DOHH2 (cell line): ENCODE measurements around the gene HHLA2.

ENCODE experiments used
- H3F3A ChIP-seq: fragments of 200-600 bp; sonication (generic), shearing (Covaris generic); 2 replicates; pipeline ENCODE4 v1.6.0; 2016; ENCODE audit warnings: antibody characterized with exemption, mild to moderate bottlenecking; ENCODE audit not compliant: control insufficient read depth, insufficient read depth
- H3K27ac ChIP-seq: fragments of 200-600 bp; sonication (generic); 2 replicates; pipeline ENCODE4 v1.5.1; 2014; ENCODE audit warnings: low read depth, mild to moderate bottlenecking, low read length, moderate library complexity
- H3K27me3 ChIP-seq: fragments of 200-600 bp; sonication (generic); 2 replicates; pipeline ENCODE4 v1.6.1; 2014; ENCODE audit warnings: mild to moderate bottlenecking, low read length, mixed read lengths; ENCODE audit not compliant: control insufficient read depth
- H3K36me3 ChIP-seq: fragments of 200-600 bp; sonication (generic); 2 replicates; pipeline ENCODE4 v1.6.1; 2014; ENCODE audit warnings: mild to moderate bottlenecking, low read length, moderate library complexity, mixed read lengths; ENCODE audit not compliant: control insufficient read depth
- H3K4me1 ChIP-seq: fragments of 200-600 bp; sonication (generic); 2 replicates; pipeline ENCODE4 v1.6.1; 2014; ENCODE audit warnings: mild to moderate bottlenecking, low read length, mixed read lengths; ENCODE audit not compliant: control insufficient read depth
- H3K4me2 ChIP-seq: fragments of 200-600 bp; sonication (generic); 2 replicates; pipeline ENCODE4 v1.6.0; 2014; ENCODE audit warnings: mild to moderate bottlenecking, low read length, moderate library complexity
- H3K4me3 ChIP-seq: fragments of 200-600 bp; sonication (generic); 2 replicates; pipeline ENCODE4 v1.5.1; 2014; ENCODE audit warnings: mild to moderate bottlenecking, low read length, mixed read lengths
- H3K79me2 ChIP-seq: fragments of 200-600 bp; sonication (generic); 2 replicates; pipeline ENCODE4 v1.6.1; 2014; ENCODE audit warnings: mild to moderate bottlenecking, low read length, mixed read lengths; ENCODE audit not compliant: control insufficient read depth
- H3K9me2 ChIP-seq: fragments of 200-600 bp; sonication (generic); replicated peaks from 2 replicates; pipeline ENCODE4 v1.6.1; 2014; ENCODE audit warnings: mild to moderate bottlenecking, low read length, mixed read lengths; ENCODE audit not compliant: control insufficient read depth
- H3K9me3 ChIP-seq: fragments of 200-600 bp; sonication (generic); 2 replicates; pipeline ENCODE4 v1.6.1; 2014; ENCODE audit warnings: antibody characterized with exemption, low read length, mixed read lengths; ENCODE audit not compliant: control insufficient read depth, insufficient read depth
- H4K20me1 ChIP-seq: fragments of 200-600 bp; sonication (generic); 2 replicates; pipeline ENCODE4 v1.6.0; 2014; ENCODE audit warnings: low read depth, mild to moderate bottlenecking, antibody characterized with exemption, low read length, moderate library complexity; ENCODE audit not compliant: control insufficient read depth, insufficient read depth
- EZH2phosphoT487 ChIP-seq: fragments of 200-600 bp; sonication (generic); IDR thresholded peaks from 2 replicates; pipeline ENCODE4 v1.6.1; 2017; ENCODE audit warnings: borderline replicate concordance, mild to moderate bottlenecking, antibody characterized with exemption, low read length, moderate library complexity, mixed read lengths
- TF ChIP-seq, protein P1 (sequence below): fragments of 200-600 bp; sonication (generic); IDR thresholded peaks from one replicate; pipeline ENCODE4 v1.5.1; 2014; ENCODE audit warnings: antibody characterized with exemption, mild to moderate bottlenecking, low read depth, low read length; ENCODE audit not compliant: poor library complexity, severe bottlenecking

Gene HHLA2

DNA sequence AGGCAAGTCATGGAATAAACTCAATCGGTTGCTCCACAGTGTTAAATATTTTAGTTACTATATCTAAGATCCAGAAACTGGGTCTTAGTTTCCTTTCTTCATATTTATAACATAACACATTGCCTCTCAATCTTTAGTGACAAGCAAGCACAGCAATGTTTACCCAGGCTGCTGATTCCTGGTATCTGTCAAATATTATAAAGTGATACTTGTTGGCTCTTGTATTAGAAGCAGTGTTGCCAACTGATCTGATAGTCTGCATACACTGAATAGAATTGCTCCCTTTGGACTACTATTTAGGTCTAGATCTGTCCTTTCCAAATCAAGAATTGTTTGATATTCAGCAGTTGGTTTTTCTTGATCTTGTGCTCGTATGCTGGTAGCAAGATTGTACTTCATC is 7.2 kb upstream of the HHLA2 start:
- no peak overlapping the region for H3K27ac ChIP-seq
- no peaks in the 10 kb centered on the region for H3K9me2 ChIP-seq
- H3K4me1 ChIP-seq, result no peaks in the 10 kb centered on the region
- no peak overlapping the region for H3K4me3 ChIP-seq
- no peaks in the 10 kb centered on the region for H3K27me3 ChIP-seq
- H3K9me3 ChIP-seq, result no peaks in the 10 kb centered on the region
- no peaks in the 10 kb centered on the region for H3K79me2 ChIP-seq
- no peaks in the 10 kb centered on the region for H3F3A ChIP-seq
- no peaks in the 10 kb centered on the region for H3K36me3 ChIP-seq
- no peak for TF ChIP-seq EZH2phosphoT487
- TF ChIP-seq, protein P1, sequence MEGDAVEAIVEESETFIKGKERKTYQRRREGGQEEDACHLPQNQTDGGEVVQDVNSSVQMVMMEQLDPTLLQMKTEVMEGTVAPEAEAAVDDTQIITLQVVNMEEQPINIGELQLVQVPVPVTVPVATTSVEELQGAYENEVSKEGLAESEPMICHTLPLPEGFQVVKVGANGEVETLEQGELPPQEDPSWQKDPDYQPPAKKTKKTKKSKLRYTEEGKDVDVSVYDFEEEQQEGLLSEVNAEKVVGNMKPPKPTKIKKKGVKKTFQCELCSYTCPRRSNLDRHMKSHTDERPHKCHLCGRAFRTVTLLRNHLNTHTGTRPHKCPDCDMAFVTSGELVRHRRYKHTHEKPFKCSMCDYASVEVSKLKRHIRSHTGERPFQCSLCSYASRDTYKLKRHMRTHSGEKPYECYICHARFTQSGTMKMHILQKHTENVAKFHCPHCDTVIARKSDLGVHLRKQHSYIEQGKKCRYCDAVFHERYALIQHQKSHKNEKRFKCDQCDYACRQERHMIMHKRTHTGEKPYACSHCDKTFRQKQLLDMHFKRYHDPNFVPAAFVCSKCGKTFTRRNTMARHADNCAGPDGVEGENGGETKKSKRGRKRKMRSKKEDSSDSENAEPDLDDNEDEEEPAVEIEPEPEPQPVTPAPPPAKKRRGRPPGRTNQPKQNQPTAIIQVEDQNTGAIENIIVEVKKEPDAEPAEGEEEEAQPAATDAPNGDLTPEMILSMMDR, result no peak
- no peaks in the 10 kb centered on the region for H4K20me1 ChIP-seq
- no peak overlapping the region for H3K4me2 ChIP-seq

DNA sequence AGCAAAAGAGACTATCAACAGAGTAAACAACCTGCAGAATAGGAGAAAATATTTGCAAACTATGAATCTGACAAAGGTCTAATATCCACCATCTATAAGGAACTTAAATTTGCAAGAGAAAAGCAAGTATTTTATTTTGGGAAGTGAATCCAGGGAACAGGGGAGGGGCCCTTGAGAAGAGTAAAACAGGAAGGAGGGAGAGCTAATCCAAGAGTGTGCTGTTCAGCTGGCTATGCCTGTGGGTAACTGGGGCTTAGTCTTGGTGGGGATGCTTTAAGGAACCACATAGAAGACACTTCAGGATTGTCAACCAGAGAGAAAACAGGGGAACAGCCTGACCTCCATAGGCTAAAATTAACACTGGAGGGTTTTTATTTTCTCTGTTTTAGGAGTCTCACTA is 3.9 kb upstream of the HHLA2 start:
- TF ChIP-seq EZH2phosphoT487, result no peak
- TF ChIP-seq, protein P1, result no peak
- Histone ChIP-seq H3K79me2 (no peaks in the 10 kb centered on the region), H3K9me2 (no peaks in the 10 kb centered on the region), H3K4me1 (no peaks in the 10 kb centered on the region), H3K27me3 (no peaks in the 10 kb centered on the region), H3K4me3 (no peak overlapping the region), H3K27ac (no peak overlapping the region), H3F3A (no peaks in the 10 kb centered on the region), H3K36me3 (no peaks in the 10 kb centered on the region), H3K9me3 (no peaks in the 10 kb centered on the region), H4K20me1 (no peaks in the 10 kb centered on the region), H3K4me2 (no peak overlapping the region)

DNA sequence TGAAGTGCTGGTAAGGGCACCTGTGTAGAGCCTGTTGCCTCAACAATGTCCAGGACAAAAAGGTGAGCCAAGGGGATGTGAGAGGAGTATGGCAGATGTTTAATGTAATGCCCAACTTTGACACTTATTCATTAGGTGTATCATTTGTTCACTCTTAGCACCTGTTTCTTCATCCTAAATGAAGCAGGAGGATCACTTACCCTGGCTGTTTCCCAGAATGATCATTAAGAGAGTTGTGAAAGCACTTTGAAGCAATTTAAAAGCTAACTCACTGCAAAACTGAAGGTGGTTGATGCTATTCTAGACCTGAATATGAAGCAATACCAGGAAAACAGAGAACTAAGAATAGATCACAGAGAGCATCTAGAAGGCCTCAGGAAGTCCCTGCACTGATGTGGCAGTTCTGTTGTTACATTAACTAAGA is 3.4 kb upstream of the HHLA2 start:
- Histone ChIP-seq H3K27me3 (no peaks in the 10 kb centered on the region), H3K36me3 (no peaks in the 10 kb centered on the region), H3K27ac (no peak overlapping the region), H3F3A (no peaks in the 10 kb centered on the region), H3K4me2 (no peak overlapping the region), H4K20me1 (no peaks in the 10 kb centered on the region), H3K4me1 (no peaks in the 10 kb centered on the region), H3K9me2 (no peaks in the 10 kb centered on the region), H3K9me3 (no peaks in the 10 kb centered on the region), H3K4me3 (no peak overlapping the region), H3K79me2 (no peaks in the 10 kb centered on the region)
- TF ChIP-seq EZH2phosphoT487, result no peak
- TF ChIP-seq, protein P1, result no peak

DNA sequence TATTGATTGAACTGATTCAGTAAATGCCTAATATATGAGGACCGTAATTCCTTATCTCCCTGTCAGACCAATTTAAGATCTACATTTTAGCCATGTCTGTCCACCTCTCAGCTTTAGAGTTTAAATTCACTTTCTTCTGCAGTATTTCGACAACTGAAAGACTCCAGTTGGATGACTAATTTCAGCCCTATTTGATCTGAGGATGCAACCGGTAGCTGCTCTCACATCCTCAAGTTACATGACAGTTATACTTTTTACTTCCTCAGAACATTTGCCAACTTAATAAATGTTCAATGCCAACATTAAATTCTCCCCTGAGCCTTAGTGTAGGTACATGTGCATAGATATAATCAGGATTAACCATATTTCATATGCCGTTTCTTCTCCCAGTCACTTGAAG is 2.5 kb upstream of the HHLA2 start:
- H3K4me2 ChIP-seq, result no peak overlapping the region
- H3K9me3 ChIP-seq, result no peaks in the 10 kb centered on the region
- H3F3A ChIP-seq, result no peaks in the 10 kb centered on the region
- no peak overlapping the region for H3K4me3 ChIP-seq
- TF ChIP-seq EZH2phosphoT487, result no peak
- TF ChIP-seq, protein P1, result no peak
- no peaks in the 10 kb centered on the region for H3K79me2 ChIP-seq
- no peaks in the 10 kb centered on the region for H4K20me1 ChIP-seq
- H3K4me1 ChIP-seq, result no peaks in the 10 kb centered on the region
- H3K27me3 ChIP-seq, result no peaks in the 10 kb centered on the region
- no peaks in the 10 kb centered on the region for H3K36me3 ChIP-seq
- H3K27ac ChIP-seq, result no peak overlapping the region
- no peaks in the 10 kb centered on the region for H3K9me2 ChIP-seq
